CD4-positive, alpha-beta T cell treated with Interferon gamma for 1 hour (primary cell): ENCODE data around the gene MEGF6.

Experiments used
- DNase-seq: peaks from one replicate; pipeline ENCODE4 v3.0.0-alpha.2; 2020

MEGF6 gene

GRCh38 chr1:3465935-3466321 is 145.4 kb downstream of the MEGF6 start:
- no peak for DNase-seq

- DNase-seq, result no peak
Observed at GRCh38 chr1:3465091-3465934, 146.0 kb downstream of the MEGF6 start.

GRCh38 chr1:3464649-3465025 is 146.7 kb downstream of the MEGF6 start:
- no peak for DNase-seq

GRCh38 chr1:3463891-3464648 is 147.2 kb downstream of the MEGF6 start:
- no peak for DNase-seq

GRCh38 chr1:3463408-3463863 is 147.9 kb downstream of the MEGF6 start:
- DNase-seq, result no peak

GRCh38 chr1:3463013-3463385 is 148.3 kb downstream of the MEGF6 start:
- no peak for DNase-seq

GRCh38 chr1:3462356-3463012 is 148.8 kb downstream of the MEGF6 start:
- DNase-seq, result no peak

GRCh38 chr1:3461934-3462275 is 149.4 kb downstream of the MEGF6 start:
- no peak for DNase-seq

- DNase-seq, result no peak
Observed at GRCh38 chr1:3461238-3461933, 149.9 kb downstream of the MEGF6 start.

GRCh38 chr1:3460672-3461131 is 150.6 kb downstream of the MEGF6 start:
- DNase-seq, result no peak

GRCh38 chr1:3459940-3460671 is 151.2 kb downstream of the MEGF6 start:
- DNase-seq, result no peak

GRCh38 chr1:3459051-3459908 is 152.0 kb downstream of the MEGF6 start:
- no peak for DNase-seq

GRCh38 chr1:3457910-3458883 is 153.1 kb downstream of the MEGF6 start:
- DNase-seq, result no peak

GRCh38 chr1:3456964-3457909 is 154.1 kb downstream of the MEGF6 start:
- DNase-seq, result no peak

GRCh38 chr1:3456449-3456963 is 154.8 kb downstream of the MEGF6 start:
- DNase-seq, result no peak

GRCh38 chr1:3455670-3456448 is 155.4 kb downstream of the MEGF6 start:
- DNase-seq, result no peak

- no peak for DNase-seq
Observed at GRCh38 chr1:3454811-3455618, 156.3 kb downstream of the MEGF6 start.
